Heart left ventricle (tissue), 16 donors: ENCODE data around the gene CDH24. TPM values are rescaled to one million over a fixed set of nuclear protein-coding genes. Genes with fewer than 3 reads are reported as not detected.
"Not testable (repeated sequence)": the region's sequence is repeated elsewhere in the genome, so short reads cannot be mapped to it uniquely, and the experiment has no call there.

Experiments
- ATAC-seq, 4 donors: fragments of 200-7000 bp; cut with Tn5 transposase; one replicate each; pipeline ENCODE4 v1.9.1; 2020 to 2022; ENCODE audit warnings: moderate library complexity in 4 of 4, mild to moderate bottlenecking in 3 of 4, moderate number of reproducible peaks in 1 of 4
- DNase-seq, 5 donors: peaks; one replicate each; pipeline ENCODE4 v3.0.0-alpha.2; 2020
- H3K27ac ChIP-seq, 12 donors: fragments of 200-600 bp; sonication (generic) in 4 of 12; one replicate each; pipeline versions ENCODE4 v1.5.0 to v1.8.0; 2016 to 2022; ENCODE audit warnings: mild to moderate bottlenecking in 2 of 12
- H3K27me3 ChIP-seq, 9 donors: fragments of 200-600 bp; sonication (generic) in 2 of 9; one replicate each; pipeline versions ENCODE4 v1.5.1 to v1.8.0; 2016 to 2022; ENCODE audit warnings: mild to moderate bottlenecking in 3 of 9
- H3K36me3 ChIP-seq, 9 donors: fragments of 200-600 bp; sonication (generic) in 2 of 9; one replicate each; pipeline versions ENCODE4 v1.5.0 to v1.8.0; 2018 to 2022; ENCODE audit warnings: mild to moderate bottlenecking in 2 of 9
- H3K4me1 ChIP-seq, 12 donors: fragments of 200-600 bp; sonication (generic) in 4 of 12; one replicate each; pipeline versions ENCODE4 v1.5.0 to v1.8.0; 2016 to 2022; ENCODE audit warnings: mild to moderate bottlenecking in 3 of 12
- H3K4me3 ChIP-seq, 12 donors: fragments of 200-600 bp; sonication (generic) in 4 of 12; one replicate each; pipeline versions ENCODE4 v1.5.0 to v1.8.0; 2017 to 2022; ENCODE audit warnings: mild to moderate bottlenecking in 9 of 12, moderate library complexity in 4 of 12
- H3K9me3 ChIP-seq, 12 donors: fragments of 200-600 bp; sonication (generic) in 4 of 12; one replicate each; pipeline versions ENCODE4 v1.5.0 to v1.8.0; 2016 to 2022; ENCODE audit warnings: mild to moderate bottlenecking in 1 of 12
- POLR2A ChIP-seq, 2 donors: fragments of 450-650 bp; IDR thresholded peaks; one replicate each; pipeline ENCODE4 v1.6.1; 2017; ENCODE audit warnings: antibody characterized with exemption in 2 of 2, mild to moderate bottlenecking in 2 of 2, moderate library complexity in 2 of 2
- WGBS, 4 donors: extraction: QIAGEN DNeasy Blood & Tissue Kit in 2 of 4; methylation state at CpG; one replicate each; pipeline versions ENCODE4 v1.1.5 to v1.1.7; 2013 to 2018; 5-methylcytosine and 5-hydroxymethylcytosine counted together
- intact Hi-C, 10 donors: fragments of 100-400 bp; cut with DNase I; formaldehyde crosslinking; loops; one replicate each; pipeline versions ENCODE4 v1.11.1 to v1.14.2; 2022
- polyA plus RNA-seq, 2 donors: library from polyadenylated mRNA; stranded (reverse); fragments of 200-250 nt; gene quantifications; one replicate each; pipeline ENCODE4 v1.2.3, GENCODE V29; 2013
- total RNA-seq, 9 donors: library from RNA; depleted of rRNA in 2 of 9; stranded (reverse); fragments of >200 nt in 2 of 9; fragmentation: NEBNext Ultra II Directional in 3 of 9; extraction: Animal tissue kit (Norgen Biotek cat#: 25700) in 3 of 9; gene quantifications; one replicate each; pipeline versions ENCODE4 v1.1.0 to v1.2.4, GENCODE V29; 2016 to 2023
- TF ChIP-seq, protein P1 (sequence below), 12 donors: fragments of 200-600 bp; sonication (generic) in 4 of 12; IDR thresholded peaks; one replicate each; pipeline versions ENCODE4 v1.5.0 to v1.8.0; 2018 to 2022; ENCODE audit warnings: antibody characterized with exemption in 12 of 12, mild to moderate bottlenecking in 5 of 12
- donor health status: ischemic (EF 13 %, LVEDD 7.1; RV severe dilation, severe dysfunction).
- donor health status: healthy with polysubstance abuse.
- donor health status: DM: no; HTN: yes; CAD: no.
- donor health status: DM: no; HTN: no; CAD: no.
- donor health status: ischemic (EF 25% LVEDD 6.9; RV normal size, moderate dysfunction).
- donor health status: ischemic (EF 25% LVEDD 5.7; RV mildly dilated, moderate dysfunction).
- donor health status: healthy.
- donor health status: DM: yes; HTN: yes; CAD: no.
- donor health status: ischemic (EF 35%, LVEDD 5.7; RV mildly dilated, moderate dysfunction).
- donor health status: nonischemic (EF 11% LVEDD 7.7; RV severe dilation, severe dysfunction).
- donor health status: DM: yes; HTN: yes; CAD: no.
- donor health status: PGD.
- donor health status: ischemic (EF 29% LVEDD 5.4; RV normal size, mild dysfunction).
- donor health status: nonischemic (EF 23%, LVEDD 6.1; RV moderate dilation, normal function).

Gene CDH24
- total and polyA plus RNA-seq, 11 donors = 0.72 to 3.3 (median 1.9) TPM

DNA sequence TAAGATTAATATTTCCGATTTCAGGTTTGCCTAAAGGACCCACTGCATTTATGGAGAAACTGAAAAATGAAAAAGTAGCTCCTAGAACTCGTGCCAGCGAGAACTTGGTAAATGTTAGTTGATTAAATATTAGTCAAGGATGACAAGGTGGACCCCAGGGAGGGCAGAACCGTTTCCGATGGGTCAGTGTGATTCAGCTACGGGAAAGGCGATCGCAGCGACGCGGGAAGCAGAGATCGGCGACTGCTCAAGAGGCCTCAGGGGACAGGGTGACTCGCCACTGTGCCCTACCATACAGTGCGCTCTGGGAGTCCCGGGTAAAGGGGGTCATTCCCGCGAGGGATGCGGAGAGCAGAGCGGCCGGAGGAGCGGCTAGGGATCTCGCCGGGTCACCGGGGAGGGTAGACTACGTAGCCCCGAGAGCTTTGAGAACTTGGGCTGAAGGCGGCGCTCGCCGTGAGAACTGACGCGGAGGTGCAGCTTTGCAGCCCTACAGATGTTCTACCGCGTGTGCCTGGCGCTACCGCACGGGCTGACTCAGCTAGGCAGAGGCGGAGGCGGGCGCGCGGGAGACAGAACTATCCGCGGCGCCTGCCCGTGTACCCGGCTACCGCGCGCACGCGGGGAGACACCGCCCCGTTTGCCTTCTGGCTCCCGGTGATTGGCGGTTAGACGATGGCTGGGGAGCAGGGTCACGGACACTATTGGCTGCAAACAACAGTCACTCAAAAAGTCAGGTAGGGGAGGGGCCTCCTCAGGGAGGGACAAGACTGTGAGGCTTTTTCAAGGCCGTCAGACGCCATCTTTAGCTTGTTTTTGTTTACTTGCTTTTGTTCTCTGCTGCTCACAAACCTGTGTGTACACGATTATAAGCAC, 50.5 kb downstream of the CDH24 start:
- peaks cover 0 to 36% (median 17%) of the 10 kb centered on the region in 12 donors for H3K4me1 ChIP-seq
- DNase-seq (peak; percentile 97 to 98 (median 98)), ATAC-seq (peak; percentile 99)
- 0 to 2% (median 1%) methylated on average over 25 to 62 of the region's 62 CpGs for WGBS, 4 donors
- intact Hi-C loops = loop anchor here in 4 of 10 donors (2.0 kb wide), 1 partner anchor 28 kb away; the partner anchor contains the start of gene PSMB5 (in 4 of the 4)
- peak overlapping the region; percentile 90 to 99 (median 96) for H3K27ac ChIP-seq
- no peaks in the 10 kb centered on the region for H3K36me3 ChIP-seq
- H3K4me3 ChIP-seq = peak overlapping the region; percentile 45 to 98 (median 74)
- no peaks in the 10 kb centered on the region for H3K27me3 ChIP-seq
- H3K9me3 ChIP-seq = no peaks in the 10 kb centered on the region
- peak in 1 of 2 donors; percentile 92 for TF ChIP-seq POLR2A (IDR thresholded peaks at IDR 0.05)
- TF ChIP-seq, protein P1, sequence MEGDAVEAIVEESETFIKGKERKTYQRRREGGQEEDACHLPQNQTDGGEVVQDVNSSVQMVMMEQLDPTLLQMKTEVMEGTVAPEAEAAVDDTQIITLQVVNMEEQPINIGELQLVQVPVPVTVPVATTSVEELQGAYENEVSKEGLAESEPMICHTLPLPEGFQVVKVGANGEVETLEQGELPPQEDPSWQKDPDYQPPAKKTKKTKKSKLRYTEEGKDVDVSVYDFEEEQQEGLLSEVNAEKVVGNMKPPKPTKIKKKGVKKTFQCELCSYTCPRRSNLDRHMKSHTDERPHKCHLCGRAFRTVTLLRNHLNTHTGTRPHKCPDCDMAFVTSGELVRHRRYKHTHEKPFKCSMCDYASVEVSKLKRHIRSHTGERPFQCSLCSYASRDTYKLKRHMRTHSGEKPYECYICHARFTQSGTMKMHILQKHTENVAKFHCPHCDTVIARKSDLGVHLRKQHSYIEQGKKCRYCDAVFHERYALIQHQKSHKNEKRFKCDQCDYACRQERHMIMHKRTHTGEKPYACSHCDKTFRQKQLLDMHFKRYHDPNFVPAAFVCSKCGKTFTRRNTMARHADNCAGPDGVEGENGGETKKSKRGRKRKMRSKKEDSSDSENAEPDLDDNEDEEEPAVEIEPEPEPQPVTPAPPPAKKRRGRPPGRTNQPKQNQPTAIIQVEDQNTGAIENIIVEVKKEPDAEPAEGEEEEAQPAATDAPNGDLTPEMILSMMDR (IDR thresholded peaks at IDR 0.05) = peak in 6 of 12 donors; percentile 14 to 50 (median 30)

DNA sequence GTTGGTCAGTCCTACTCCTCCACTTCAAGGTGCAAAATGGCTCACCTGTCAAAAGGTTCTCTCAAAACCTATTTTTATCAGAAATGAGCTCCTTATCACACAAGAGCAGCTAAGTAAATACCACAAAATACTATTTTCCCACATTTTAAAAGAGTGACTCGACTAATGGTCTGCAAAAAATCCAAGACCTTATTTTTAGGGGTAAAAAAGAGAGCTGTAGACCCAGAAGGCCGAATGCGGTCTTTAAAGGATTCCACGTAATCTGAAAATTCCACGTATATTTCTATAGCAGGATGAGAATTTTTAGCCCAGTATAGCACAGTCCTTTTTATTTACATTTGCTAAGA, 51.2 kb downstream of the CDH24 start:
- DNase-seq (no peak), ATAC-seq (no peak)
- Histone ChIP-seq H3K4me3 (peak overlapping the region in 11 of 12 donors; percentile 65 to 98 (median 76)), H3K27ac (peak overlapping the region in 10 of 12 donors; percentile 90 to 99 (median 95)), H3K27me3 (no peaks in the 10 kb centered on the region), H3K4me1 (peaks cover 0 to 36% (median 17%) of the 10 kb centered on the region in 12 donors), H3K36me3 (no peaks in the 10 kb centered on the region), H3K9me3 (no peaks in the 10 kb centered on the region)
- 56 to 65% (median 63%) methylated on average over 5 of the region's 5 CpGs for WGBS, 4 donors
- TF ChIP-seq, protein P1 (IDR thresholded peaks at IDR 0.05) = no peak
- no peak for TF ChIP-seq POLR2A (IDR thresholded peaks at IDR 0.05)
- intact Hi-C loops = loop anchor here in 4 of 10 donors (2.0 kb wide), 1 partner anchor 29 kb away; the partner anchor contains the start of gene PSMB5 (in 4 of the 4)

DNA sequence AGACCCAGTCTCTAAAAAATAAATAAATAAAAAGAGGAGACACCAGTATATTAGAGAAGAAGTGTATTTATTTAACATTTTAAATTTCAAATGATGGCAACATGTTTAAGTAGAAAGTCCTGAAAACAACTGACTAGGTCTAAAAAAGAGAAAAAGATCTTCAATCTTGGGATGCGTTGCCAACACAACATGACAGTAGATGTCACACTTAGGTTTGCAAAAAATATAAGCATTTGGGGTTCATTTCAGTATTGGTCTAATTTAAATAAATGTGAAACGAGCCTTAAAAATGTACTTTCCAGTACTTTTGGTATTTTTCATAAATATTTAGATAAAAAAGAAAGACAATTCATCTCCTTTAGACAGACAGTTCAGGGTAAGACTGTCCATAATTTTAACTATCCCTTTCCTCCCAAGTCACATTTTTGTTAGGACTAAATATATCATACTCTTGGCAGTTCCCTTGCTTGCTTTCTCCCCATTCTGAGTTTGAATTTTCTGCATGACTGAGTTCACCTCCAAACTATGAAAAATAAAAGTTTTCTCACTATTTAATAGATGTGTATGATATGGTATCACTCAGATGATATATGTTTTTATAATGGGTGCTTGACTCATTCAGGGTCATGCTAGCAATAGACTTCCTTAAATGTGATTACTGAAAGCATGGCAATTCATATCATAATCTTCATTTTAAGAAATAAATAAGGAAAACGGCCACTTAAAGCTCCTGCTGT, 51.7 kb downstream of the CDH24 start:
- Histone ChIP-seq H3K36me3 (no peaks in the 10 kb centered on the region), H3K27ac (peak overlapping the region in 3 of 12 donors; percentile 94 to 98 (median 96)), H3K4me3 (peak overlapping the region in 2 of 12 donors; percentile 71 to 73), H3K4me1 (peaks cover 0 to 36% (median 17%) of the 10 kb centered on the region in 12 donors), H3K9me3 (no peaks in the 10 kb centered on the region), H3K27me3 (no peaks in the 10 kb centered on the region)
- TF ChIP-seq, protein P1 (IDR thresholded peaks at IDR 0.05) = no peak
- TF ChIP-seq POLR2A (IDR thresholded peaks at IDR 0.05) = no peak
- 79 to 84% (median 80%) methylated on average over 3 of the region's 3 CpGs for WGBS, 4 donors
- ATAC-seq (no peak), DNase-seq (no peak)
- intact Hi-C loops = loop anchor here in 4 of 10 donors (2.0 kb wide), 1 partner anchor 29 kb away; the partner anchor contains the start of gene PSMB5 (in 4 of the 4)

DNA sequence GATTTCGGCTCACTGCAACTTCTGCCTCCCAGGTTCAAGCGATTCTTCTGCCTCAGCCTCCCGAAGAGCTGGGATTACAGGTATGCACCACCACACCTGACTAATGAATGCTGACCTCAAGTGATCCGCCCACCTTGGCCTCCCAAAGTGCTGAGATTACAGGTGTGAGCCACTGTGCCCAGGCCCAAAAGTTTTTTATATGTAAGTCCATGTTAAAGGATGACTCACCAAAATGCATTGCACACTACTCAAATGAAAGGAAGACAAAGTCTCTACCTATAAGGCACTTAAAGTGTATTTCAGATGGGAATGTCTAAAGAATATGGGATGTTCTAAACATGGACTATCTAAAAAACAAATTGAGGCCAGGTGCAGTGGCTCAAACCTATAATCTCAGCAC, 53.0 kb downstream of the CDH24 start:
- 98 to 100% (median 99%) methylated on average over 4 of the region's 4 CpGs for WGBS, 4 donors
- DNase-seq, ATAC-seq, intact Hi-C loops, H3K9me3 ChIP-seq, H3K27me3 ChIP-seq, H3K4me3 ChIP-seq, H3K27ac ChIP-seq, H3K36me3 ChIP-seq: not testable (repeated sequence)
- H3K4me1 ChIP-seq = peaks cover 0 to 28% (median 13%) of the 10 kb centered on the region in 12 donors
